GM12878 (cell line): ENCODE data around the gene ELF2. TPM values are rescaled to one million over a fixed set of nuclear protein-coding genes. Genes with fewer than 3 reads are reported as not detected.

Source experiments
- ATAC-seq: fragments of 200-7000 bp; cut with Tn5 transposase; 3 replicates; pipeline ENCODE4 v1.9.1; 2020; ENCODE audit warnings: mild to moderate bottlenecking, moderate library complexity
- BruUV-seq: library from RNA; stranded (reverse); fragments of 400-500 nt; replicated peaks from 2 replicates; lab custom pipeline; 2021; lab: Mats Ljungman, UMichigan
- CTCF ChIA-PET: fragments of 300-600 bp; sonication (Branson Sonifier 250); formaldehyde crosslinking; extraction: SDS; loops from one replicate; lab custom pipeline; 2021; ENCODE audit warnings: inconsistent platforms; lab: Yijun Ruan, JAX
- POLR2A ChIA-PET: fragments of 350-600 bp; formaldehyde crosslinking; extraction: SDS; loops from one replicate; lab custom pipeline; 2021; ENCODE audit warnings: inconsistent platforms; lab: Charles Lee
- RAD21 ChIA-PET: fragments of 300-600 bp; sonication (Branson Sonifier 250); formaldehyde crosslinking; loops from one replicate; lab custom pipeline; 2023; ENCODE audit warnings: antibody characterized with exemption; ENCODE audit not compliant: unreplicated experiment; lab: Charles Lee
- SMC1A ChIA-PET: fragments of 300-600 bp; sonication (Branson Sonifier 250); formaldehyde crosslinking; loops from one replicate; lab custom pipeline; 2023; ENCODE audit not compliant: unreplicated experiment, uncharacterized antibody; lab: Charles Lee
- DNase-seq: peaks from one replicate; pipeline ENCODE4 v3.0.0-alpha.2; 2011; ENCODE audit warnings: low read depth, low spot score
- FAIRE-seq: peaks from 3 replicates; lab custom pipeline; 2011; peaks lifted over from hg19 to GRCh38; lab: Jason Lieb, UNC
- H2AFZ ChIP-seq: 2 replicates; pipeline ENCODE4 v1.6.0; 2011; ENCODE audit warnings: low read depth, low read length, control low read depth; ENCODE audit not compliant: control insufficient read depth
- H3K27ac ChIP-seq: 2 replicates; pipeline ENCODE4 v1.5.1; 2011; ENCODE audit warnings: control low read depth; ENCODE audit not compliant: control insufficient read depth, insufficient read depth
- H3K27me3 ChIP-seq, 2 experiments: replicated peaks in 1 of 2; 2 replicates each; pipeline versions ENCODE4 v1.6.0 to v1.6.1; 2011; ENCODE audit warnings: low read length in 1 of 2; ENCODE audit not compliant: control insufficient read depth in 2 of 2, insufficient read depth in 2 of 2
- H3K36me3 ChIP-seq, 2 experiments: 2 replicates each; pipeline ENCODE4 v1.5.1; 2011; ENCODE audit warnings: low read length in 1 of 2; ENCODE audit not compliant: control insufficient read depth in 2 of 2, insufficient read depth in 2 of 2
- H3K4me1 ChIP-seq: 2 replicates; pipeline ENCODE4 v1.6.1; 2011; ENCODE audit warnings: mild to moderate bottlenecking, low read length, moderate library complexity, mixed read lengths; ENCODE audit not compliant: control insufficient read depth, insufficient read depth
- H3K4me2 ChIP-seq: 2 replicates; pipeline ENCODE4 v1.6.0; 2011; ENCODE audit warnings: control low read depth; ENCODE audit not compliant: control insufficient read depth, insufficient read depth
- H3K4me3 ChIP-seq: fragments of 200-600 bp; sonication (generic); 2 replicates; pipeline ENCODE4 v1.5.1; 2016
- H3K79me2 ChIP-seq: 2 replicates; pipeline ENCODE4 v1.6.0; 2011; ENCODE audit warnings: low read length; ENCODE audit not compliant: control insufficient read depth, insufficient read depth
- H3K9ac ChIP-seq: 2 replicates; pipeline ENCODE4 v1.8.0; 2011; ENCODE audit warnings: low read length, control low read depth, mixed read lengths; ENCODE audit not compliant: control insufficient read depth, insufficient read depth
- H3K9me3 ChIP-seq: replicated peaks from 3 replicates; pipeline ENCODE4 v1.5.1; 2011; ENCODE audit warnings: mild to moderate bottlenecking, low read length; ENCODE audit not compliant: control insufficient read depth, insufficient read depth
- H4K20me1 ChIP-seq: 2 replicates; pipeline ENCODE4 v1.6.0; 2011; ENCODE audit not compliant: control insufficient read depth, insufficient read depth
- CTCF ChIP-seq, 3 experiments: IDR thresholded peaks in 2 of 3; conservative IDR thresholded peaks in 1 of 3; 2 replicates each; pipeline ENCODE4 v1.5.1; 2011; ENCODE audit warnings: low read depth in 3 of 3, low read length in 3 of 3, mild to moderate bottlenecking in 3 of 3, control low read depth in 2 of 3, moderate library complexity in 2 of 3, inconsistent platforms in 1 of 3, mixed read lengths in 1 of 3; ENCODE audit not compliant: control insufficient read depth in 2 of 3, insufficient read depth in 1 of 3; ENCODE audit errors: extremely low read depth in 1 of 3
- PKNOX1 ChIP-seq: fragments of 450-650 bp; IDR thresholded peaks from 2 replicates; pipeline ENCODE4 v1.6.1; 2016; ENCODE audit warnings: mild to moderate bottlenecking
- RAD21 ChIP-seq: IDR thresholded peaks from 2 replicates; pipeline ENCODE4 v1.6.1; 2011; ENCODE audit warnings: mild to moderate bottlenecking, low read depth, low read length, moderate library complexity; ENCODE audit not compliant: insufficient read depth
- RUNX3 ChIP-seq: IDR thresholded peaks from 2 replicates; pipeline ENCODE4 v1.6.1; 2012; ENCODE audit warnings: low read length, inconsistent platforms
- YY1 ChIP-seq: IDR thresholded peaks from 2 replicates; pipeline ENCODE4 v1.6.1; 2011; ENCODE audit warnings: low read depth, mild to moderate bottlenecking, low read length
- WGBS: methylation state at CpG from one replicate; pipeline ENCODE4 v1.1.6; 2016; ENCODE audit warnings: low lambda C conversion rate; ENCODE audit not compliant: insufficient replicate concordance, insufficient coverage; ENCODE audit errors: missing lambda C conversion rate; 5-methylcytosine and 5-hydroxymethylcytosine counted together
- in situ Hi-C: fragments of 300-500 bp; cut with MboI; formaldehyde crosslinking; loops from 9 replicates; pipeline ENCODE4 v1.14.3; 2018; ENCODE audit warnings: mixed read lengths
- intact Hi-C: fragments of 100-400 bp; cut with micrococcal nuclease; formaldehyde crosslinking; loops from one replicate; pipeline ENCODE4 v1.14.2; 2022; ENCODE audit not compliant: unreplicated experiment
- polyA plus RNA-seq, 11 experiments: library from polyadenylated mRNA; depleted of rRNA in 4 of 11; unstranded in 6 of 11; stranded (reverse) in 5 of 11; fragments of >200 nt; fragmentation: Nextera tagmentation in 4 of 11; fragmentation: Illumina TruSeq in 1 of 11; extraction: Ambion mirVana in 4 of 11; extraction: Trizol in 1 of 11; gene quantifications; 1 replicate in 1 of 11; 2 replicates in 10 of 11; pipeline versions ENCODE4 v1.2.1 to v1.2.3, GENCODE V29; 2011 to 2016; ENCODE audit warnings: inconsistent platforms in 2 of 11, missing spikeins in 2 of 11, low read depth in 1 of 11
- total RNA-seq, 4 experiments: library from RNA; depleted of rRNA in 3 of 4; stranded (reverse); fragments of >200 nt in 3 of 4; fragmentation: Illumina TruSeq in 1 of 4; extraction: Trizol in 1 of 4; gene quantifications; 2 replicates each; pipeline versions ENCODE4 v1.2.1 to v1.2.3, GENCODE V29; 2013 to 2021

Gene ELF2
- total and polyA plus RNA-seq, 10 of the 15 experiments (the other 5 are each of a cell fraction or from before 2014, with no cell fraction given): 10.5 to 30.1 (median 20.5) TPM

- in situ Hi-C loops (no loop called here), intact Hi-C loops (no loop called here)
- WGBS: 50% methylated on average over 5 of the region's 5 CpGs
- no peak overlapping the region for H3K27ac ChIP-seq
- BruUV-seq: no TSS peak
- no peaks in the 10 kb centered on the region for H3K4me1 ChIP-seq
- no peak for FAIRE-seq
- ChIA-PET CTCF (interaction anchor here (1.0 to 3.5 kb wide), 5 partner anchors 12 to 87 kb away, joined by 3 to 36 read pairs (median 5); no protein-coding TSS in a partner anchor), RAD21 (interaction anchor here (1.1 to 2.4 kb wide), 4 partner anchors 55 to 211 kb away, joined by 3 to 12 read pairs (median 3); partner anchors contain the start of gene NOCT), SMC1A (interaction anchor here (1.1 to 2.5 kb wide), 3 partner anchors 15 to 142 kb away, joined by 4 to 13 read pairs (median 9); no protein-coding TSS in a partner anchor), POLR2A (interaction anchor here (0.6 kb wide), 1 partner anchor 211 kb away, joined by 3 read pairs; no protein-coding TSS in a partner anchor)
- peak overlapping the region; percentile 96 for H2AFZ ChIP-seq
- TF ChIP-seq CTCF (IDR thresholded peaks at IDR 0.05 in 2 of 3, conservative IDR thresholded peaks at IDR 0.05 in 1 of 3; ENCODE audit: control insufficient read depth in 2 of 3, extremely low read depth in 1 of 3, insufficient read depth in 1 of 3, low read depth in 3 of 3, low read length in 3 of 3) (peak; percentile 10 to 47 (median 25); a peak in 3 of 6 replicates), RUNX3 (no peak), YY1 (no peak), RAD21 (peak; percentile 20; the same call in 1 of the 2 replicates), PKNOX1 (no peak)
- 0 out of 4 replicates have a peak, but pooled peaks cover 0 to 3% of the 10 kb centered on the region in 2 experiments for H3K36me3 ChIP-seq
- no peaks in the 10 kb centered on the region for H3K27me3 ChIP-seq
- no peaks in the 10 kb centered on the region for H3K9me3 ChIP-seq
- H4K20me1 ChIP-seq: no peaks in the 10 kb centered on the region
- peaks cover 38% of the 10 kb centered on the region for H3K79me2 ChIP-seq
- ATAC-seq: no peak
- no peak for DNase-seq
- no peak overlapping the region; the same call in 1 of the 2 replicates for H3K9ac ChIP-seq
- peak overlapping the region; percentile 92 for H3K4me2 ChIP-seq
- peak overlapping the region; percentile 77; the same call in 1 of the 2 replicates for H3K4me3 ChIP-seq
These were observed 91.9 kb downstream of the ELF2 start for GRCh38 chr4:139085141-139085540.
